ENCODE results near the gene PLA2G15.
"Not testable (repeated sequence)": the region's sequence is repeated elsewhere in the genome, so short reads cannot be mapped to it uniquely, and the experiment has no call there.

PLA2G15 gene

GRCh38 chr16:68279726-68280558 lies 34.8 kb downstream of the PLA2G15 start:
- no peak for DNase-seq (ENCODE audit: low read depth)

DNA sequence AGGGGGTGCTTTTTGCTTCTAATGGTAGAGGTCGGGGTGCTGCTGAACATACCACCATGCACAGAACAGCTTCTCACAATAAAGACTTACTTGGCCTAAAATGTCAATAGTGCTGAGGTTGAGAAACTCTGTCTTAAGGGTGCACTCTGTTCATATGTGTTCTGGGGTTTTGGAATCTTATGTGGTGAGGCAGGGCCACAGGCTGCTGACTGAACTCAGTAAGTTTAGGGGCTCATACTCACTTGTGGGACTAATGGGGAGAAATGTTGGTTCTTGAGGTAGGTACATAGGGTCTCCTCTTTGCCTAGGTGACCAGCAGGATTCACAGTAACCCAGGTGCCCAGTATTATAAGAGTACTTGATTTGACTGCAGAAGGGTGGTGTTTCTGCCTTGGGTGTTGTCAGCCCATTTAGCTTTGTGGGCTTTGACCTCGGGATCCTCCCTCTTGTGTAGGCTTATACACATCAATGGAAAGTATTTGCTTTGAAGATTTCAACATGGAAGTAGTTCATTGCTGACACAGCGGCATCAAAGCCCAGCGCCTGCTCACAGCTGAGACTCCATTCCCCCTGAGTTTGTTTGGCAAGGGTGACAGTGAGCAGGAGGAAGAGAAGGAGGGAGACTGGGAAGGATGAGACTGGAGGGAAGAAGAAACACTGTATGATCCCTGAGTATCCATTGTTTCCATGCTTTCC lies 36.3 kb downstream of the PLA2G15 start:
- no peak for DNase-seq (ENCODE audit: low read depth)

GRCh38 chr16:68282064-68282452 lies 36.9 kb downstream of the PLA2G15 start:
- no peak for DNase-seq (ENCODE audit: low read depth)

GRCh38 chr16:68283346-68283745 lies 38.2 kb downstream of the PLA2G15 start:
- DNase-seq (ENCODE audit: low read depth): no peak

GRCh38 chr16:68283801-68284598 lies 38.8 kb downstream of the PLA2G15 start:
- DNase-seq (ENCODE audit: low read depth): no peak

DNA sequence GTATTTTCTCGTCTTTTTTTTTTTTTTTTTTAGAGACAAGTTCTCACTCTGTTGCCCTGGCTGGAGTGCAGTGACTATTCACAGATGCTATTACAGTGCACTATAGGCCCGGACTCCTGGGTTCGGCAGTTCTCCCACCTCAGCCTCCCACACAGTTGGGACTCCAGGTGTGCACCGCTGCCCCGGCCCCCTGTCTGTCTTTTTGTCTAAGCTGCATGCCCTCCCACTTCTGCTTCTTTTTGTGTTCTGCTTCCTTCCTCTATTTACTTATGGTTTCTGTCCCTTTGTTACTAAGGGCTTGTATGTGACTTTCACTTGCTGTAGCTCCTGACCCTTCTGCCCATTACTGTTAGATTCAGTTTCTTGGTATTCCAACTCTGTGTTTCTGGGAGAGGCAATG lies 39.7 kb downstream of the PLA2G15 start:
- no peak for DNase-seq (ENCODE audit: low read depth)

- no peak for DNase-seq (ENCODE audit: low read depth)
These were observed 40.5 kb downstream of the PLA2G15 start for GRCh38 chr16:68285683-68286082.

DNA sequence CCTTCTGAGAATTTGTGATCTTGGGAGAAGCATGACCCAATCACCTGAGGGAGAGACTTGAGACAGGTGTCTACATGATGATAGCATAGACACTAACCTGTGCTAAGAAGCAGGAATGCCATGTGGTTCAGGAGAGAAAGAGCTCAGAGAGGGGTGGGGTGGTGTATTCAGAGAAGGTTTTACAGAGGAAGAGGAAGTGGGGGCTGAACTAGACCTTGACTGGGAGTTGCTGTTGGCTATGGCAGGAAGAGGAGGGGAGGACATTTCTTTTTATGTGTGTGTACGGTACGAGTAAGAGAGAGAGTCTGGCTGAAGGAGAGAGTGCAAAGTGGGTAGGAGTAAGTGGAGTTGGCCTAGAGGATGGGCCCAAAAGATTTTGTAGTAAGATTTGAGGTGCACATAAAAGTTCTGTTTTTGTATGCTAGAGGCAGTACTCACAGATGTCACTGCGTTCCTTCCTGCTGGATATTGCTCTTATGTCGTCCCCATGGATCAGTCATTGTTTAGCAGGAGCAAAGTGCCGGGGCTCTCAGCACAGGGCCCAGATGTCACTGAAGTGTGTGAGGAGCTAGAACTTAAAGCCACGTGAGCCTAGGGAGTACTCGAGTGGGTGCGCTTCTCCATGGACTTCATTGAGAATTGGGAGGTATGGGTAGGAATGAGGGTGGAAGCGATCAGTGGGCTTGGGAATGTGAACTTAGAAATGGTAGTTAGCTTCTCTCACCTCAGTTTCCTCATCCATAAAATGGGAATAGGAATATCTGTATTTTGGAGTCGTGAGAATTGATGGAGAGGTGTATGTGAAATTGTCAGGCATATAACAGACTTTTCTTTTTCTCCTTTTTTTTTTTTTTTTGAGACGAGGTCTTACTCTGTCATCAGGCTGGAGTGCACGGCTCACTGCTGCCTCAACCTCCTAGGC lies 41.2 kb downstream of the PLA2G15 start:
- no peak for DNase-seq (ENCODE audit: low read depth)

- DNase-seq (ENCODE audit: low read depth): peak; percentile 96
These were observed 42.4 kb downstream of the PLA2G15 start for GRCh38 chr16:68287276-68288251.

DNA sequence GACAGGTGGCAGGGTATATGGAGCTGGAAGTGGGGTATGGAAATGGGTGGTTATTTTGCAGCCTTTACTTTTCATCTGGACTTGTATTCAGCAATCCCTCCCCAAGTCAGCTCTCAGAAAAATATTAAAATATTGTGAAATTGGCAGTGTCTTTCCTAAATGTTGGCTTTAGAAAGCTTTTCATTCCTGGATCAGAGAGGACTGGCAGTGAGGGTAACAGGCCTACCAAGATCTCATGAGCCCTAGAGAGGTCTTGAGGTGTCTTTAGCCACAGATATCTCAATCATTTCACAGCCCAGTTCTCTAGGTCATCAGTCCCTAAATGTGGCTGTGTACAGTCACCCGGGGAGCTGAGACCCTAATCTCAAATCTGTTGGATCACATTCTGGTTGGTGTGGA lies 43.1 kb downstream of the PLA2G15 start:
- no peak for DNase-seq (ENCODE audit: low read depth)

- DNase-seq (ENCODE audit: low read depth): not testable (repeated sequence)
These were observed 43.6 kb downstream of the PLA2G15 start for GRCh38 chr16:68288796-68289195.

DNA sequence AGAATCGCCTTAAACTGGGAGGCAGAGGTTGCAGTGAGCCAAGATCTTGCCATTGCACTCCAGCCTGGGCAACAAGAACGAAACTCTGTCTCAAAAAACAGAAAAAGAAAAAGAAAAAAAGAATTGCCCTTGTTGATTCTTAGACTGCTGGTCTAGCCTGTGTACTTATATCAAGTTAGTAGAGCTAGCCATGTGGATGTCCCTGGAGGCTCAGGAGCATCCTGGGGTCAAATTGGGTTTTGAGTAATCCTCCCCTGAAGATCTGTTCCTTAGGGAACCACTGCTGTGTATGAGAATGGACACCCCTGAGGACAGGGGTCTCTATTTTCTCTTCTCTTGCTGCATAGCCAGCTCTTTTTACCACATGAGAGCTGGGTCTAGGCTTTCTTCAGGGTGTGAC lies 44.0 kb downstream of the PLA2G15 start:
- no peak for DNase-seq (ENCODE audit: low read depth)

DNA sequence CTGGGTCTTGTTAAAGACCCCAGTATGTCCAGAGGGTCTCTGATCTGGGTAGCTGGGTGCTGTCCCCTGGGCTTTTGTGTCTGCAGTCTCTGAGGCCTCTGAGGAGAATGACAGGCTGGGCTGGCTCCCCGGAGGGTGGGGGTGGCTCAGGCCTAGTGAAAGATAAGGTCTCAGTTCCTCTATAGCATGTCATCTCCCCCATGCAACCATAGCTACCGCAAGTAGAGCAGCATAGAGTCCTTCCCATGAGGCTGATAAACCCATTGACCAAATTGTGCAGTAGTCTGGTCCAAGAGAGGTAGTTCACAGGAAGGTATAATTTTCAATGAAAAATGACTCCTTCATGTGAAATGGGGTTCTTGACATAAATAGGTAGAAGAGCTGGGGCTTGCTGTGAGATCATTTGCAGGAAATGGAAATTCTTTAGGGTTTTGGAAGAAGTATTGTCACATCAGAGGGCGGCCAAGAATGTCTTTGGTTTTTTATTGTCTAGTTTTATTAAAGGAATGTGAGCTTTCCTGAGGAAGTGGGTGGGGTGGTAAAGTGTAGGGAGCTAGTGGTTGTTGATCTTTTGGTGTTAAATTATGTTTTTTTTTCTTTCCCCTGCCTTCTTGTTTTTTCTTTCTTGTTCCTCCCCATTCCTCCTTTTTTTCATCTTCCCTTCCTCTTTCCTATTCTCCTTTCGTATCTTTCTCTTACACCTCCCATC lies 44.6 kb downstream of the PLA2G15 start:
- peak; percentile 77 for DNase-seq (ENCODE audit: low read depth)

DNA sequence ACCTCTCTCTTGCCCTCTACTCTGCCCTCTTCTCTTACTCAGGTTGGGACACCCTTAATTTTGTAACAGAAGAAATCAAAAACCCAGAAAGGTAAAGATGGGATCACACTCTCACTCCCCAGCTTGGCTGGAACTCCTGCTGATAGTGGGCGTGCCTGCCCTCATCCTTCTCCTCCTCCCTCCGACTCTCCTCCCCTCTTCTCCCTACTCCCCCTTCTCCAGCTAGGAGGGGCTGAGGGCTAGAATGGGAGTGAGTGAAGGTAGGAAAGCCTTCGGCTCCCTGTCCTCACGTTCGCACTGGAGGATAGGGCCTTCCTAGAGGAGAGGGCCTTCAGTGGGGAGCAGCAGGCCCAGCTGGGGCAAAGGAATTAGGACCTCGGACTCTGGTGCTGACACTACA lies 45.3 kb downstream of the PLA2G15 start:
- no peak for DNase-seq (ENCODE audit: low read depth)

- no peak for DNase-seq (ENCODE audit: low read depth)
These were observed 46.1 kb downstream of the PLA2G15 start for GRCh38 chr16:68291227-68291626.

DNA sequence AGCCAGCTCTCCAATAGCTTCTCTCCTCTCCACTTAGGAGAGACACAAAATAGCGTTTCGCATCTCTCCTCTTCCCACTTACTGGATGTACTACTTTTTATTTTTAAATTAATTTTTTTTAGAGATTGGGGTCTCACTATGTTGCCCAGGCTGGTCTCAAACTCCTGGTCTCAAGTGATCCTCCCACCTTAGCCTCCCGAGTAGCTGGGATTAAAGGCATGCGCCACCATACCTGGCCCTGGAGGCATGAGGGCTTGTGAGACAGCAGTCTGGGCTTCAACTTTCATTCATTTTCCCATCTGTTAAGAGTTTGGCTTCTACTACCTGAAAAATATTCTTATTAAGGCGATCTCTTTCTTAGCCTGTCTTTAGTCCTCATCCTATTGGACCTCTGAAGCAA lies 47.3 kb downstream of the PLA2G15 start:
- DNase-seq (ENCODE audit: low read depth): no peak

GRCh38 chr16:68296291-68296690 lies 51.1 kb downstream of the PLA2G15 start:
- no peak for DNase-seq (ENCODE audit: low read depth)

GRCh38 chr16:68296693-68297092 lies 51.5 kb downstream of the PLA2G15 start:
- no peak for DNase-seq (ENCODE audit: low read depth)

- peak; percentile 23 for DNase-seq (ENCODE audit: low read depth)
These were observed 52.7 kb downstream of the PLA2G15 start for GRCh38 chr16:68297908-68298307.

DNA sequence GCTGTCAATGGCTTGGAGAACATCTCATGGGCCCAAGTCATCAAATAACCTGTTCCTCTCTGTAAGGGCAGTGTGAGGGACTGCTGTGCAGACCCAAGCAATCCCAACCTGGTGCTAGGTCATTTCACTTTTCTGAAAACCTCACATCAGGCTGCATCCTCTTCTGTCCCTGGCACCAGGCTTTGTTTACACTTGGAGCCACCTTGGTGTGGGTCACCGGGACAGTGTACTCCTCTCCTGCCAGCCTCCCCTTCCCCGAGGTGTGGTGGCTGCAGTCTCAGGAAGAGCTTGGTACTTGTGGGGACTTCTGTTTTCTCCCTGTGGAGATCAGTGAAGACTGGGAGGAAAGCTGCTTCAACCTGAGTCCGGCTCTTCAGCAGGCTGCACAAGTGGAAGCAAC lies 53.1 kb downstream of the PLA2G15 start:
- DNase-seq (ENCODE audit: low read depth): no peak
